Left ventricle myocardium superior (tissue), 1 donor: Measurements from ENCODE around the gene CCDC77. TPM values are rescaled to one million over a fixed set of nuclear protein-coding genes. Genes with fewer than 3 reads are reported as not detected.
"Not testable (repeated sequence)": the region's sequence is repeated elsewhere in the genome, so short reads cannot be mapped to it uniquely, and the experiment has no call there.

Source experiments
- ATAC-seq: fragments of 200-7000 bp; cut with Tn5 transposase; one replicate; pipeline ENCODE4 v1.9.1; 2020; ENCODE audit warnings: mild to moderate bottlenecking, moderate library complexity
- DNase-seq: peaks from one replicate; pipeline ENCODE4 v3.0.0-alpha.2; 2020
- intact Hi-C: fragments of 100-400 bp; cut with micrococcal nuclease; formaldehyde crosslinking; loops from one replicate; pipeline ENCODE4 v1.11.0; 2022
- long read RNA-seq: library from polyadenylated mRNA; unstranded; transcript quantifications from one replicate; pipeline ENCODE4 v2.0.0, GENCODE V29; 2021
- total RNA-seq: library from RNA; stranded (reverse); fragmentation: NEBNext Ultra II Directional; extraction: Animal tissue kit (Norgen Biotek cat#: 25700); gene quantifications from one replicate; pipeline ENCODE4 v1.2.1, GENCODE V29; 2021
- donor health status: DM: no; HTN: yes; CAD: no; lungs with severe emphysema.

CCDC77 gene
- 2.8 TPM for total RNA-seq
- long read RNA-seq, partial matches to known transcripts = 0 of 3 reads
- long read RNA-seq, other reads (novel, unspliced or antisense) = 1 of 3 reads

- peak; percentile 92 for DNase-seq
- intact Hi-C loops = no loop called here
These were observed at the start of gene CCDC77 for GRCh38 chr12:401235-402028. Gene CCDC77, plus strand, starts transcription at chr12:401644. Its CDS starts 7,740 bp downstream, at chr12:409384.

GRCh38 chr12:356276-356988, 45.0 kb upstream of the CCDC77 start:
- DNase-seq (no peak), ATAC-seq (no peak)
- intact Hi-C loops = no loop called here

More at GRCh38 chr12:401235-402028, at the start of gene CCDC77:
- ATAC-seq = peak; percentile 100

- ATAC-seq = no peak
- intact Hi-C loops = no loop called here
- DNase-seq = no peak
These were observed 42.4 kb upstream of the CCDC77 start for GRCh38 chr12:359091-359490.

- DNase-seq = no peak
- ATAC-seq = no peak
- intact Hi-C loops = no loop called here
These were observed 34.6 kb upstream of the CCDC77 start for GRCh38 chr12:366820-367219.

GRCh38 chr12:367972-368371, 33.5 kb upstream of the CCDC77 start:
- DNase-seq (no peak), ATAC-seq (no peak)
- intact Hi-C loops = no loop called here

- DNase-seq, ATAC-seq, intact Hi-C loops: not testable (repeated sequence)
These were observed 30.5 kb upstream of the CCDC77 start for GRCh38 chr12:370739-371485.

GRCh38 chr12:386651-387050, 14.8 kb upstream of the CCDC77 start:
- intact Hi-C loops = no loop called here
- ATAC-seq = no peak

GRCh38 chr12:388012-388411, 13.4 kb upstream of the CCDC77 start:
- intact Hi-C loops = no loop called here
- no peak for DNase-seq
- no peak for ATAC-seq

More at GRCh38 chr12:386651-387050, 14.8 kb upstream of the CCDC77 start:
- DNase-seq = no peak

GRCh38 chr12:388541-389141, 12.8 kb upstream of the CCDC77 start:
- DNase-seq (peak; percentile 49), ATAC-seq (peak; percentile 48)
- intact Hi-C loops = no loop called here

- DNase-seq = peak; percentile 92
- ATAC-seq = peak; percentile 99
- intact Hi-C loops = no loop called here
These were observed 12.0 kb upstream of the CCDC77 start, which contains the start of gene KDM5A for GRCh38 chr12:389142-390096. Gene KDM5A, minus strand, starts transcription at chr12:389320. Its CDS starts 229 bp downstream, at chr12:389091.

- intact Hi-C loops = no loop called here
- DNase-seq = no peak
- no peak for ATAC-seq
These were observed 616 bp upstream of the CCDC77 start for GRCh38 chr12:400828-401227.

- intact Hi-C loops = no loop called here
- no peak for ATAC-seq
- DNase-seq = no peak
These were observed 565 bp downstream of the CCDC77 start for GRCh38 chr12:402029-402389.

- ATAC-seq (no peak), DNase-seq (no peak)
- intact Hi-C loops = no loop called here
These were observed 13.4 kb downstream of the CCDC77 start for GRCh38 chr12:414859-415258.

- ATAC-seq = no peak
- intact Hi-C loops = no loop called here
These were observed 17.0 kb downstream of the CCDC77 start for GRCh38 chr12:418432-418831.

GRCh38 chr12:422526-422925, 21.1 kb downstream of the CCDC77 start:
- DNase-seq (no peak), ATAC-seq (no peak)
- intact Hi-C loops = no loop called here

More at GRCh38 chr12:418432-418831, 17.0 kb downstream of the CCDC77 start:
- DNase-seq = no peak

GRCh38 chr12:435737-436136, 34.3 kb downstream of the CCDC77 start:
- ATAC-seq, intact Hi-C loops, DNase-seq: not testable (repeated sequence)

- peak; percentile 48 for ATAC-seq
- no peak for DNase-seq
- intact Hi-C loops = no loop called here
These were observed 40.9 kb downstream of the CCDC77 start for GRCh38 chr12:442235-442884.

- no peak for ATAC-seq
- intact Hi-C loops = no loop called here
These were observed 45.7 kb downstream of the CCDC77 start for GRCh38 chr12:447141-447540.

More at GRCh38 chr12:447141-447540, 45.7 kb downstream of the CCDC77 start:
- DNase-seq = no peak
